Left colon (tissue), 2 donors: ENCODE data around the gene PLCL2. TPM values are rescaled to one million over a fixed set of nuclear protein-coding genes. Genes with fewer than 3 reads are reported as not detected.
"Not testable (repeated sequence)": the region's sequence is repeated elsewhere in the genome, so short reads cannot be mapped to it uniquely, and the experiment has no call there.

ENCODE experiments used
- ATAC-seq: fragments of 200-7000 bp; cut with Tn5 transposase; one replicate; pipeline ENCODE4 v1.9.1; 2020; ENCODE audit warnings: mild to moderate bottlenecking, moderate library complexity
- DNase-seq, 2 donors: peaks; one replicate each; pipeline ENCODE4 v3.0.0-alpha.2; 2020
- intact Hi-C, 2 donors: fragments of 100-400 bp; cut with DNase I in 1 of 2; cut with micrococcal nuclease in 1 of 2; formaldehyde crosslinking; loops; one replicate each; pipeline versions ENCODE4 v1.11.2 to v1.14.0; 2022; cut with DNase I, micrococcal nuclease
- total RNA-seq, 2 donors: library from RNA; stranded (reverse); fragmentation: NEBNext Ultra II Directional; extraction: Animal tissue kit (Norgen Biotek cat#: 25700); gene quantifications; one replicate each; pipeline ENCODE4 v1.2.1, GENCODE V29; 2021
- donor health status: DM: no; HTN: no; CAD: no.
- donor health status: DM: yes; HTN: yes; CAD: no.

PLCL2 gene
- total RNA-seq, 2 donors from 2014 or later: 15.3 to 28.7 TPM

GRCh38 chr3:16940769-16941700 lies 56.3 kb downstream of the PLCL2 start:
- intact Hi-C loops: no loop called here
- ATAC-seq (no peak), DNase-seq (no peak)

DNA sequence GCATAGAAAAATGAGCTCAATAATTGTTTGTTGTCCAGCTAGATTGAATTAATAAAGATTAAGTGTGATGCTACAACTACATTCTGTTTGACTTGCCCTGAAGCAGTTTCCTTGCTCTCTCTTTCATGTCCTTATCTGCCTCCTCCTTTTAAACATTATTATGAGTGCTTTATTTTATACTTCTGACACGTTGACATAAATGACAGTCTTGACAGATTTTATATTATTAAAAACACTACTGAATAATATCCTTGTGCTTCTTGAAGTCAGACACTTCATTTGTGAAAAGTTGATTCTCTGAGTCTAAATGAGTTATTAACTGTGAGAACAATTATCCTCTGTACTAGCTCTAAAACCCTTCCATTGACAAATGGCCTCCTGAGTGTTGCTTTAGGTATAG lies 58.2 kb downstream of the PLCL2 start:
- ATAC-seq (no peak), DNase-seq (no peak)
- intact Hi-C loops: no loop called here

DNA sequence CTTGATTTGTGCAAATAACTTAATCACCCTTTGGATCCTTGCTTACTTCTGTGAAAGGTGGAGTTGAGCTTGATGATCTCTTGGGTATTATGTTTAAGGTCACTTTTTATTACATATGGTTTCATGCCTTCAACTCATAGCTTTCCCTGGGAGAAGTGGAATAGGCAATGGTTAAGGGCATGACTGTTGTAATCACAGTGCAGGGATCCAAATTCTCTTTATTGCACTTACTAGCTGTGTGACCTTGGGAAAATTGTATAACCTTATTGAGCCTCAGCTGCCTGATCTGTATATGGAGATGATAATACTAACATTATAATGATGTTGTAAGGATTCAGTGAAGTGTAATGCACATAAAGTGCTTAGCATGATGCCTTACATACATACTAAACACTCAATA lies 59.1 kb downstream of the PLCL2 start:
- intact Hi-C loops: no loop called here
- DNase-seq (no peak), ATAC-seq (peak; percentile 87)

DNA sequence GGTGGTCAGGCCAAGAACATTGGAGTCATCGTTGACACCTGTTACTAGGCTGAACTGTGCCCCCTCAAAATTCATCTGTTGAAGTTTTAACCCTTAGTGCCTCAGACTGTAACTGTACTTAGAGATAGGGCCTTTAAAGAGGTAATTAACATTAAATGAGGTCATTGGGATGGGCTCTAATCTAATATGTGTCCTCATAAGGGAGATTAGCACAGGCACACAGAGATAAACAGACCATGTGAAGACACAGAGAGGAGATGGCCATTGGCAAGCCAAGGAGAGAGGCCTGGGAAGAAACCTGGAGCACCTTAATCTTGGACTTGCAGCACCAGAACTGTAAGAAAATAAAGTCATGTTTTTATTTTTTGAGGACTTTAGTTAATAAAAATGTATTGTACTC lies 59.6 kb downstream of the PLCL2 start:
- DNase-seq: no peak
- ATAC-seq: no peak
- intact Hi-C loops: no loop called here

DNA sequence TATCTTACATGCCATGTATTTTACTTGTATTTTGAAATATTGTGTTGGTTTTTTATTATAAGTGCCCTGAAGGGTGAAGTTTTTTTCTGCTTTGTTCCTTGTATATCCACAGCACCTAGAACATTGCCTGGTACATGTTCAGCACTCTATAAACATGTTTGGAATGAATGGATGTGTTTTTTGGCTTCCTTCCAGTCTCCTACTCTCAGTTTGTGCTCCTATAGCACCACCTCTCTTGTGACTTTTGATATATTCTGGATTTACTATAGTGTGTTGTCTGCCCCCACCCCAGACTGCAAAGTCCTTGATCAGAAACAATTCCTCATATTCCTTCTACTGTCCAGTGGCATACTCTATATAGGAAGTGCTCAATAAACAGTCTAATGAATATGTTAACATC lies 60.6 kb downstream of the PLCL2 start:
- DNase-seq (no peak), ATAC-seq (peak; percentile 78)
- intact Hi-C loops: no loop called here

DNA sequence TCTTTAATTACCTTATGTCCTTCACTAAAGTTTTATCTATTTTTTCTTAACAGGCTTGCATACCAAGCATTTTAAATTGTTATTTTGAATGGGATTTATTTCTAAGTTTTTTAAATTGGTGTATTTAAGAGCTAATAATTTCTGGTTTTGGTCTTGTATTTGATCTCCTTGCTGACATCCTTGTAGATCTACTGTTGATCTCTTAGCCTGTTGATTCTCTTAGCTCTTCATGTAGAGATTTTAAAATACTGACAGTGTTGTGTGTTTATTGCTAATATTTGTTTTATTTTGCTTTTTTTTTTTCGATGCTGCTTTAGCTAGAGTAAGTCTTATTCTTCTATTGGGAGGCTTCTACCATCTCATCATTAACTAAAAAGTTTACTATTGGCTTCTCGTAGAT lies 65.5 kb downstream of the PLCL2 start:
- ATAC-seq: no peak
- no peak for DNase-seq
- intact Hi-C loops: no loop called here

DNA sequence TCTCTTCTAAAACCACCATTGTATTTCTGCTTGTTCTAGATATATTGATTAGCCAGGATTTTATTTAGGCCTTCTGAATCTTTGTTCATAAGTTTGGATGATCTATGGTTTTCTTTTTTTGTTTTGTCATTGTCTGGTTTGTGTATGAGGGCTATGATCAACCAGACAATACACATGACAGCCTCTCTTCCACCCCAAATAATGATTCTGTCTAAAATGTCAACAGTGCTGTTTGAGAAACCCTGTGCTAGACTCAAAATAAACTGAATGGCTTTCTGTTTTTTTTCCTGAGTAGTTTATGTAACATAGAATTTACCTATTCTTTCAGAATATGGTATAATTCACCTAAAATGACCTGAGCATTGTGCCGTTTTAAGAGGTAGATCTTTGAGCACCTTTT lies 66.1 kb downstream of the PLCL2 start:
- DNase-seq: no peak
- intact Hi-C loops: no loop called here
- no peak for ATAC-seq

DNA sequence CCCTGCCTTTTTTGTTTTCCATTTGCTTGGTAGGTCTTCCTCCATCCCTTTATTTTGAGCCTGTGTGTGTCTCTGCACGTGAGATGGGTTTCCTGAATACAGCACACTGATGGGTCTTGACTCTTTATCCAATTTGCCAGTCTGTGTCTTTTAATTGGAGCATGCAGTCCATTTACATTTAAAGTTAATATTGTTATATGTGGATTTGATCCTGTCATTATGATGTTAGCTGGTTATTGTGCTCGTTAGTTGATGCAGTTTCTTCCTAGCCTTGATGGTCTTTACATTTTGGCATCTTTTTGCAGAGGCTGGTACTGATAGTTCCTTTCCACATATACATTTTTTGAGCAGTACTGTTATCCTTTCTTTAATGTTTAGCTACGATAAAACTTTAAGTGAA lies 73.1 kb downstream of the PLCL2 start:
- DNase-seq, ATAC-seq, intact Hi-C loops: not testable (repeated sequence)

DNA sequence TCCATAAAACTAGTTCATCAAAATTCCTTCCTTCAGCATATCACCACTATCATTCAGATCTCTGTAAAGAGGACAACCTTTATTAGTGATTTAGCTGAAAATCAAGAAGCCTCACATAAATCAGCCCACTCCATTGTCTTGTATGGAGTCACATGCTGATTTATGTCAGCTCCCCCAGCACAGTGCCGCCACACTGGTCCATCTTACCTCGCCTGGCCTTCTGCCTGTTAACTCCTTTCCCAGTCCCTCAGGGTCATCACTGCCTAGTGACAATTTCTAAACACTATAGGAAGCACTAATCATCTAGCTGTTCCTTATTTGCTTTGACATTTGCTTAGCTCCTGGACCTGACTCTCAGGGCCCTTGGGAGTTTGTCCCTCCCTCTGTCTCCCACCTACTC lies 75.4 kb downstream of the PLCL2 start:
- no peak for ATAC-seq
- intact Hi-C loops: no loop called here
- DNase-seq: no peak

DNA sequence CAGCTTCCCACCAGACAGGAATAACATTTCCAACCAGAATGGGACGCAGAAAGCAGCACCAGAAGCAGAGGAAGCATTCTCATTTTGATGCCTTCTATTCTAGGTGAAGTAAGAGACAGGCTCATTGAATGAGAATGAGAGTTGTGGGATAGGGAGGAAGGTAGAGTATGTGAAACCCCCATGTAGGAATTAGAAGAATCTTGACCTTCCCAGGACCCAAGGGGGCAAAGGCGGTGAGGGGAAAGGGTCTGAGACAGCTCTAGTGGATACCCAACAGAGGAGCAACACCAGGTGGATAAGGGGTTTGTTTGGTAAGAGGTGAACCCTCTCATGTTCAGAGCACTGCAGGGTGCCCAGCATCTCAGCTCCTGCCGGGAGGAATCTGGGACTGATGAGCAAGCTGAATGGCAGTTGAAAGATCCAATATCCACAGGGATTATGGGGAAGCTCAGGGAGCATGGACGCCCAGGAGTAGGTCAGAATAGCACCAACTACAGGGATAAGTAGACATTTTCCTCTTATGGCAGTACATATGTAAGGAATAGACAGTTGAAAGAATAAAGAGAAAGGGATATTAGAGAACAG lies 77.0 kb downstream of the PLCL2 start:
- intact Hi-C loops: no loop called here
- ATAC-seq: no peak
- DNase-seq: no peak

GRCh38 chr3:16975083-16975482 lies 90.3 kb downstream of the PLCL2 start:
- DNase-seq (no peak), ATAC-seq (no peak)
- intact Hi-C loops: no loop called here

- DNase-seq: no peak
- intact Hi-C loops: no loop called here
- no peak for ATAC-seq
These were observed 93.6 kb downstream of the PLCL2 start for GRCh38 chr3:16978234-16978920.

DNA sequence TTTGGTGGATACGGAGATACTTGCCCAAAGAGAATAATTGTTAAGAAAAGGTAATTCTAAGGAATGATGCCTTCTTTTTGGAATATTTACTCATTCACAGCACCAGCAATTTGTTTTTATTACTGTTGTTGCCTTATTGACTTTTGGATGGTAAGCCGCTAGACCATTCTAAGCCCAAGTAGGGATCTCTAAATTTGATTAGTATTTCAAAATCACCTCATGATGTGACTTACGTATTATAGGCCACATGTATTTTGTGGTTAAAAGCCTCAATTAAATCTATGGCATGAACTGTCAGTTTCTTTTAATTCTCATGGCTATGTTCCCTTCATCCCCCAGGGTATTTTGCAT lies 94.1 kb downstream of the PLCL2 start:
- DNase-seq (no peak), ATAC-seq (no peak)
- intact Hi-C loops: no loop called here

- DNase-seq, intact Hi-C loops, ATAC-seq: not testable (repeated sequence)
These were observed 95.2 kb downstream of the PLCL2 start for GRCh38 chr3:16979769-16980515.

DNA sequence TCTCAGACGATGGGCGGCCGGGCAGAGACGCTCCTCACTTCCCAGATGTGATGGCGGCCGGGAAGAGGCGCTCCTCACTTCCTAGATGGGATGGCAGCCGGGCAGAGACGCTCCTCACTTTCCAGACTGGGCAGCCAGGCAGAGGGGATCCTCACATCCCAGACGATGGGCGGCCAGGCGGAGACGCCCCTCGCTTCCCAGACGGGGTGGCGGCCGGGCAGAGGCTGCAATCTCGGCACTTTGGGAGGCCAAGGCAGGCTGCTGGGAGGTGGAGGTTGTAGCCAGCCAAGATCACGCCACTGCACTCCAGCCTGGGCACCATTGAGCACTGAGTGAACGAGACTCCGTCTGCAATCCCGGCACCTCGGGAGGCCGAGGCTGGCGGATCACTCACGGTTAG lies 95.8 kb downstream of the PLCL2 start:
- ATAC-seq, DNase-seq, intact Hi-C loops: not testable (repeated sequence)

DNA sequence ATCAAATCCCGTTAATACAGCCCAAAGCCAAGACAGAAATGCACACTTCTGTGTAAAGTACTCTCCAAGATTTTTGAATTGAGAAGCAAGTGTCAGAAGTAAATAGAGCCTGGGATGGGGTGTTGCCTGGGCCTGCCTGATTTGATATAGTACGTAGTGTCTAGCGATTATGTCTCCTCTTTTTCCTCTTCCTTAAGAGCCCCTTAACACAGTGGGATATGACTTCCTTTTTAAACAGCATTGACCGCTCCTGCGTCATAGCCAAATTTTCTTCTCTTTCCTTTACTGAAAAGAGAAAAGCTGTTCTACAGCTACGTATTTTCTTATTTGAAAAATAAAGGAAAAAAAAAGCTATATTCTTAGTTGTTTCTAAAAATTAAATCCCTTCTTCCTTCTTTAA lies 97.7 kb downstream of the PLCL2 start:
- intact Hi-C loops: no loop called here
- no peak for DNase-seq
- no peak for ATAC-seq

GRCh38 chr3:16985608-16986007 lies 100.9 kb downstream of the PLCL2 start:
- intact Hi-C loops: no loop called here
- DNase-seq (no peak), ATAC-seq (no peak)

- ATAC-seq (peak; percentile 46), DNase-seq (no peak)
- intact Hi-C loops: no loop called here
These were observed 102.4 kb downstream of the PLCL2 start for GRCh38 chr3:16987141-16987540.

DNA sequence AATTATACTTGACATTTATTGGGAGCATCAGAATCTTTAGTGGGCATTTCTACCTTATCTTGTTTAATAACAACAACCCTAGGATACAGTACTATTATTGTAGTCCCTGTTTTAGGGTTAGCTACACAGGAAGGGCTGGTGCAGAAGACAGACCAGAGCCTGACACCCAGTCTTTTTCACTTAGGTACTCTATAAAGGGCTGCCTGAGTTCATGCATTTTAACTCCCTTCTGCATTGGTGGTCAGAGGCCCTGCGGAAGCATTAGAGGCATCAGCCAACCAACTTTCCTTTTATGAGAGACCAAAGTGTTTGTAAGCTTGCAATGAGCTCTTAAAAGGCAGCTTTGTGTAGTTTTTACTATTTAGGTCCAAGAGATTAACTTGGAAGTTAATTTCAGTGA lies 105.4 kb downstream of the PLCL2 start:
- DNase-seq: no peak
- no peak for ATAC-seq
- intact Hi-C loops: no loop called here
